Measurements from ENCODE around the gene GPC4. TPM values are rescaled to one million over a fixed set of nuclear protein-coding genes. Genes with fewer than 3 reads are reported as not detected.

GPC4 gene
- total and polyA plus RNA-seq, 2 donors (not counting 3 experiments of a cell fraction or from before 2014, with no cell fraction given): 0.20 TPM; not detected in 1

GRCh38 chrX:133418588-133418987, 3.3 kb upstream of the GPC4 start:
- H3K9ac ChIP-seq (replicated peaks; ENCODE audit: extremely low read depth, insufficient read depth, low read length): no peak overlapping the region
- H3K27ac ChIP-seq (ENCODE audit: insufficient read depth, low read depth, low read length): no peak overlapping the region
- CTCF ChIA-PET: no interaction called here
- POLR2A ChIA-PET: no interaction called here
- H3K9me1 ChIP-seq (replicated peaks; ENCODE audit: control insufficient read depth, extremely low read depth, insufficient read depth, low read length): no peaks in the 10 kb centered on the region
- no peaks in the 10 kb centered on the region for H3K36me3 ChIP-seq (ENCODE audit: control insufficient read depth in 2 of 2, extremely low read depth in 1 of 2, insufficient read depth in 2 of 2, low read length in 2 of 2)
- no peak overlapping the region for H3K4me2 ChIP-seq (ENCODE audit: insufficient read depth, low read length)
- no peaks in the 10 kb centered on the region for H3K9me3 ChIP-seq (replicated peaks; ENCODE audit: control insufficient read depth, insufficient read depth, low read length)
- H3K4me1 ChIP-seq (ENCODE audit: control insufficient read depth, extremely low read depth, insufficient read depth, low read length): no peaks in the 10 kb centered on the region
- FAIRE-seq: no peak
- H2AFZ ChIP-seq (ENCODE audit: low read depth, low read length): no peak overlapping the region
- no peaks in the 10 kb centered on the region for H3K79me2 ChIP-seq (ENCODE audit: control insufficient read depth, insufficient read depth, low read length)
- peaks cover 6 to 23% of the 10 kb centered on the region in 2 experiments for H3K27me3 ChIP-seq (ENCODE audit: control insufficient read depth in 2 of 2, insufficient read depth in 2 of 2, low read length in 2 of 2)
- no peak for DNase-seq (ENCODE audit: low read depth, low spot score)
- H3K4me3 ChIP-seq (replicated peaks in 1 of 3; ENCODE audit: insufficient read depth in 1 of 3, low read depth in 1 of 3, low read length in 3 of 3): no peak overlapping the region
- dilution Hi-C loops (cut with MboI; ENCODE audit: extremely low pct_ligation_motif_present, low sequenced_read_pairs): no loop called here
- TF ChIP-seq, protein P1, sequence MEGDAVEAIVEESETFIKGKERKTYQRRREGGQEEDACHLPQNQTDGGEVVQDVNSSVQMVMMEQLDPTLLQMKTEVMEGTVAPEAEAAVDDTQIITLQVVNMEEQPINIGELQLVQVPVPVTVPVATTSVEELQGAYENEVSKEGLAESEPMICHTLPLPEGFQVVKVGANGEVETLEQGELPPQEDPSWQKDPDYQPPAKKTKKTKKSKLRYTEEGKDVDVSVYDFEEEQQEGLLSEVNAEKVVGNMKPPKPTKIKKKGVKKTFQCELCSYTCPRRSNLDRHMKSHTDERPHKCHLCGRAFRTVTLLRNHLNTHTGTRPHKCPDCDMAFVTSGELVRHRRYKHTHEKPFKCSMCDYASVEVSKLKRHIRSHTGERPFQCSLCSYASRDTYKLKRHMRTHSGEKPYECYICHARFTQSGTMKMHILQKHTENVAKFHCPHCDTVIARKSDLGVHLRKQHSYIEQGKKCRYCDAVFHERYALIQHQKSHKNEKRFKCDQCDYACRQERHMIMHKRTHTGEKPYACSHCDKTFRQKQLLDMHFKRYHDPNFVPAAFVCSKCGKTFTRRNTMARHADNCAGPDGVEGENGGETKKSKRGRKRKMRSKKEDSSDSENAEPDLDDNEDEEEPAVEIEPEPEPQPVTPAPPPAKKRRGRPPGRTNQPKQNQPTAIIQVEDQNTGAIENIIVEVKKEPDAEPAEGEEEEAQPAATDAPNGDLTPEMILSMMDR (IDR thresholded peaks at IDR 0.05; ENCODE audit: extremely low read depth in 1 of 2, insufficient read depth in 1 of 2, low read depth in 1 of 2, low read length in 2 of 2): no peak
- TF ChIP-seq MYC (IDR thresholded peaks at IDR 0.05; ENCODE audit: low read depth, low read length) (no peak), POLR2A (IDR thresholded peaks at IDR 0.05; ENCODE audit: low read depth, low read length) (no peak), MAX (IDR thresholded peaks at IDR 0.05; ENCODE audit: insufficient read depth, insufficient read length) (no peak), EZH2 (IDR thresholded peaks at IDR 0.05; ENCODE audit: borderline replicate concordance, low read depth, low read length, severe bottlenecking) (no peak), FOS (IDR thresholded peaks at IDR 0.05; ENCODE audit: borderline replicate concordance, insufficient read depth, low read length) (no peak), POLR2AphosphoS5 (IDR thresholded peaks at IDR 0.05; ENCODE audit: insufficient read depth, low read depth, low read length) (no peak), JUN (IDR thresholded peaks at IDR 0.05; ENCODE audit: borderline replicate concordance, insufficient read depth, insufficient read length, low read depth) (no peak), GATA2 (IDR thresholded peaks at IDR 0.05; ENCODE audit: insufficient read depth, insufficient read length, low read depth, low read length) (no peak)
- intact Hi-C loops (cut with micrococcal nuclease): no loop called here
- no TSS peak for BruUV-seq (replicated peaks)
- no peaks in the 10 kb centered on the region for H4K20me1 ChIP-seq (replicated peaks; ENCODE audit: control insufficient read depth, extremely low read depth, insufficient read depth, low read length)

Data from endothelial cell of umbilical vein (primary cell).